Chondrocyte (in vitro differentiated cells): ENCODE results near the gene PRRT2. TPM values are rescaled to one million over a fixed set of nuclear protein-coding genes. Genes with fewer than 3 reads are reported as not detected.
A peak's percentile ranks its signal among the peaks of the same experiment; 100 is the strongest.

Source experiments
- DNase-seq: peaks from one replicate; pipeline ENCODE4 v3.0.0; 2021; ENCODE audit warnings: mixed read lengths, low spot score
- H3K27ac Mint-ChIP-seq: one replicate; pipeline ENCODE4 v1.8.0; 2021; ENCODE audit warnings: mild to moderate bottlenecking, moderate library complexity, mixed read lengths; ENCODE audit not compliant: unreplicated experiment
- H3K27me3 Mint-ChIP-seq: 2 replicates; pipeline ENCODE4 v1.8.0; 2021; ENCODE audit warnings: low read depth, mixed read lengths
- H3K36me3 Mint-ChIP-seq: 2 replicates; pipeline ENCODE4 v1.8.0; 2021; ENCODE audit warnings: low read depth, mixed read lengths
- H3K4me1 Mint-ChIP-seq: 2 replicates; pipeline ENCODE4 v1.8.0; 2021; ENCODE audit warnings: low read depth, mild to moderate bottlenecking, mixed read lengths
- H3K4me3 Mint-ChIP-seq: one replicate; pipeline ENCODE4 v1.8.0; 2021; ENCODE audit warnings: mild to moderate bottlenecking, moderate library complexity, mixed read lengths; ENCODE audit not compliant: unreplicated experiment
- H3K9me3 Mint-ChIP-seq: 2 replicates; pipeline ENCODE4 v1.8.0; 2021; ENCODE audit warnings: low read depth, mixed read lengths
- CTCF ChIP-seq: fragments of 200-600 bp; sonication (generic); IDR thresholded peaks from 2 replicates; pipeline ENCODE4 v1.5.0; 2021; ENCODE audit warnings: antibody characterized with exemption, mild to moderate bottlenecking, moderate library complexity
- total RNA-seq: library from RNA; stranded (reverse); gene quantifications from 3 replicates; pipeline ENCODE4 v1.2.1, GENCODE V29; 2021

PRRT2 gene
- total RNA-seq, 1 donor from 2014 or later, result 5.2 TPM

GRCh38 chr16:29815032-29815721 lies 3.2 kb downstream of the PRRT2 start:
- Mint-ChIP-seq H3K4me3 (peak overlapping the region; percentile 88), H3K4me1 (peaks cover 71% of the 10 kb centered on the region), H3K27me3 (no peaks in the 10 kb centered on the region), H3K36me3 (peaks cover 12% of the 10 kb centered on the region), H3K27ac (peak overlapping the region; percentile 95), H3K9me3 (no peaks in the 10 kb centered on the region)
- DNase-seq, result no peak
- no peak for TF ChIP-seq CTCF

GRCh38 chr16:29815793-29816693 lies 4.0 kb downstream of the PRRT2 start, which contains the start of gene PAGR1:
Gene PAGR1, plus strand, starts transcription at chr16:29816152. Its CDS starts 374 bp downstream, at chr16:29816526.
- Mint-ChIP-seq H3K27me3 (no peaks in the 10 kb centered on the region), H3K27ac (peak within 1 kb of the TSS; percentile 95), H3K36me3 (peaks cover 11% of the 10 kb centered on the region), H3K4me3 (peak within 1 kb of the TSS; percentile 88), H3K9me3 (no peaks in the 10 kb centered on the region), H3K4me1 (peaks cover 69% of the 10 kb centered on the region)
- DNase-seq, result no peak
- TF ChIP-seq CTCF, result peak; percentile 99

DNA sequence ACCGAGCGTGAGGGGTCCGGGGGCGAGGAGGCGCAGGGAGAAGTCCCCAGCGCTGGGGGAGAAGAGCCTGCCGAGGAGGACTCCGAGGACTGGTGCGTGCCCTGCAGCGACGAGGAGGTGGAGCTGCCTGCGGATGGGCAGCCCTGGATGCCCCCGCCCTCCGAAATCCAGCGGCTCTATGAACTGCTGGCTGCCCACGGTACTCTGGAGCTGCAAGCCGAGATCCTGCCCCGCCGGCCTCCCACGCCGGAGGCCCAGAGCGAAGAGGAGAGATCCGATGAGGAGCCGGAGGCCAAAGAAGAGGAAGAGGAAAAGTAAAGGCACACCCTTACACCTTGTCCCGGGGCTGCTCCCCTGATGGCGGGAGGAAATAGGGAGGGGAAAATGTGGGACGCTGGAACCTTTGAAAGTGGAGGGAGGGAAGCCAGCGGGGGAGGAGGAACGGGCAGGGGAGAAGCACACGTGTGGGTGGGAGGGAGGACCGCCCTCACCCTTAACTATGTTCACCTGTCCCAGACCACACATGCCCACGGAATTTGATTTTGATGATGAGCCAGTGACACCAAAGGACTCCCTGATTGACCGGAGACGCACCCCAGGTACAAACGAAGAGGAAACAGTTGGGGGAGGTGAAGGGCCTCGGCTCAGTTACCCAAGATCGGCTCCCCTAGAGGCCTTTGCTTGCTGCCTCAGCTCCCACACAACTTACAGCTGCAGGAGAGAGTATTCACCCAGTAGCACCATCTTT lies 4.9 kb downstream of the PRRT2 start:
- H3K9me3 Mint-ChIP-seq, result no peaks in the 10 kb centered on the region
- H3K27me3 Mint-ChIP-seq, result no peaks in the 10 kb centered on the region
- peak overlapping the region; percentile 88 for H3K4me3 Mint-ChIP-seq
- H3K4me1 Mint-ChIP-seq, result peaks cover 72% of the 10 kb centered on the region
- H3K36me3 Mint-ChIP-seq, result peaks cover 11% of the 10 kb centered on the region
- H3K27ac Mint-ChIP-seq, result peak overlapping the region; percentile 95
- no peak for DNase-seq
- no peak for TF ChIP-seq CTCF

- Mint-ChIP-seq H3K36me3 (peaks cover 11% of the 10 kb centered on the region), H3K9me3 (no peaks in the 10 kb centered on the region), H3K4me1 (peaks cover 74% of the 10 kb centered on the region), H3K4me3 (peak overlapping the region; percentile 51), H3K27ac (peak overlapping the region; percentile 73), H3K27me3 (no peaks in the 10 kb centered on the region)
- DNase-seq, result no peak
- TF ChIP-seq CTCF, result no peak
These were observed 6.1 kb downstream of the PRRT2 start for GRCh38 chr16:29818082-29818481.

GRCh38 chr16:29819506-29819905 lies 7.5 kb downstream of the PRRT2 start:
- TF ChIP-seq CTCF, result peak; percentile 20
- Mint-ChIP-seq H3K36me3 (peaks cover 11% of the 10 kb centered on the region), H3K27me3 (no peaks in the 10 kb centered on the region), H3K4me1 (peaks cover 74% of the 10 kb centered on the region), H3K27ac (peak overlapping the region; percentile 93), H3K9me3 (no peaks in the 10 kb centered on the region), H3K4me3 (peak overlapping the region; percentile 92)
- no peak for DNase-seq
